HG03045 (cell line): ENCODE results near the gene CCDC160.
"Not testable (repeated sequence)": the region's sequence is repeated elsewhere in the genome, so short reads cannot be mapped to it uniquely, and the experiment has no call there.

Experiments
- ATAC-seq: cut with Tn5 transposase; IDR thresholded peaks from one replicate; pipeline ENCODE4 v1.9.1; 2021; ENCODE audit warnings: mild to moderate bottlenecking, moderate library complexity; ENCODE audit not compliant: unreplicated experiment

Gene CCDC160

DNA sequence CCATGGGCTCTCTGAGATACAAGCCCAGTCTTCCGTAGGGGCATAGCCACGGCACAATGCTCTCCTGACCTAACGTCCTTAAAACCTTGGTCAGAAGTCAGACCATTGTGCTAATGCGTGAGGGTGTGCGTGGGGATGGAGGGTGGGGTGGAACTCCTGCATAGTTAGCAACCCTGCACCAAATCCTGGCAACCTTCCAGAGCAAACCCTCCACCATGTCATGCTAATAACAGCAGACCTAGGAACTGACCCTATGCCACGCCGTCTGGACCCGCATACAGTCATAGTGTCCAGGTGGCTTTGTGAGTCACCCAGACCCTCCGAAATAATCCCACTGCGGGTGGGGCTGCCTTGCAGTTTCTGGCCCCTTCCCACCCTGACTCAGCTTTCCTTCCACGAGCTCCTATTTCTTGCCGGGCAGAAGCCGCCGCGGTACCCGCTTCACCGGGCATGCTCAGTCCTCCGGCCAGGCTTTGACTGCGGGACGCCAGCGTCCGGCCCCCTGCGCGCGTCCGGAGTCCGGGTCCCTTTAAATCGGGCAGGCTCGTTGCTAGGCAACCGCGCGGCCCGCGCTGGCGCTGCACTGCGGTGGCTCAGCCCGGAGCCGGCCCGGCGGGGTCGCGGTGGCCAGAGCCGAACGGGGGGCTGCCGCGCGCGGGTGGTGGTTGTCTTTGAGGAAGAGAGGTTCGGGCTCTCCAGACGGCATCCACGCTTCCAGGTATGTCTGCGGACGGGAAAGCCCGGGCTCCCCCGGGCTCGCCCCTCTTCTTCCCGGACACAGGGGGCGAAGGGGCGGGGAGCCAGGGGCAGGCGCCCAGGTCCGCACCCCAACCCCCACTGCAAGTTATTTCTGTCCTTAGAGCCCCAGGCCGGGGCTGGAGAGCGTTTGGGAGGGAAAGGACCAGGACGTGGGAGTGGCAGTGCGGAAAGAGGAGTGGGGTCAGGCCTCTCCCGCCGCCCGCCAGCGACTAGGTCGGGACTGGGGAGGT lies at the start of gene CCDC160:
Gene CCDC160 (plus strand): TSS at position 557 of the 989 bp plus-strand sequence. CDS start 7,619 bp downstream, outside the sequence.
- no peak for ATAC-seq

DNA sequence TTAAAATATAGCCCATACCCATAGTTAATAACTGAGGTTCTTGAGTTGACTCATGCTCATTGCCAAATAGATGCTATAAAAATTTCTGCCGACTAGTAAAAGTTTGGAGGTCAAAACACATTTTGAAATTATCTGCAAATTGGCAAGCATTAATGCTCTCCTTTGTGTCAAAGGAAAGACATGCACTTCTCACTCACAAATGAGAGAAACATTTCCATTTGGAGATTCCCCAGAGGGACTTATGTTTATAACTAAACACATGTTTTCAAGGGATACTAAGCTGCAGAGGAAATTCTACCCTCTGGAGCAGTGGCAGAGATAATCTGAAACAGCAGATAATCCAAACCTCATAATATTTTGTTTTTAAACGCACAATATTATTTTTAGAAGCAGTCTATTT lies 45.7 kb upstream of the CCDC160 start:
- ATAC-seq: no peak

DNA sequence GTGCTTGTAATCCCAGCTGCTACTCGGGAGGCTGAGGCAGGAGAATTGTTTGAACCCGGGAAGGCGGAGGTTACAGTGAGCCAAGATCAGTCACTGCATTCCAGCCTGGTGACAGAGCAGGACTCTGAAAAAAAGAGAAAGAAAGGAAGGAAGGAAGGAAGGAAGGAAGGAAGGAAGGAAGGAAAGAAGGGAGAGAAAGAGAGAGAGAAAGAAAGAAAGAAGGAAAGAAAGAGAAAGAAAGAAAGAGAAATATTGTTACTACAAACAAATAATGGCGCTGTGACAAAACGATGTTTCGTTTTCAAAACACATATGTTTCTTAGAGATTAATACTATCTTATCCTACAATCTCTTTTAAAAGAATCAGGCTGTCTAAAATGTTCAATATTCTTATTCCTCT lies 42.1 kb upstream of the CCDC160 start:
- ATAC-seq: no peak

- no peak for ATAC-seq
Observed at GRCh38 chrX:134202561-134202960, 34.4 kb upstream of the CCDC160 start.

GRCh38 chrX:134206221-134206620 lies 30.8 kb upstream of the CCDC160 start:
- ATAC-seq: no peak

- no peak for ATAC-seq
Observed at GRCh38 chrX:134210465-134210864, 26.5 kb upstream of the CCDC160 start.

DNA sequence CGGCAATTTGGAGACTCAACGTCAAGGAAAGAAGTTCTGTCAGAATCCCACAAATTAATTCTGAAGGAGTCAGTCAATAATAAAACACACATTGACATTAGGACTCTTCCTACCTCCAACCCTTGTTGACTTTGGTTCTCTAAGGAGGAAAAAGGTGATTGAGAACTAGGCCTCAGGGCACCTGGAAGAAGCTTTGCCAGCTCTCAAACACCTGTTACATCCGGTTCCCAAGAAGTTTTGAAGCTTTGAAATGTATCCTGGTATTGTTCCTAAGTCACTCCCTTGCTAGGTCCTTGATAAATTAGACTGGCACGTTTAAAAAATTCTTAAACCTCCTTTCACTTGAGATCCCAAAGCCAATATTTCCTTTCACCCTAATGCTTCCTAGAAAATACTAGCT lies 1.7 kb upstream of the CCDC160 start:
- ATAC-seq: no peak

DNA sequence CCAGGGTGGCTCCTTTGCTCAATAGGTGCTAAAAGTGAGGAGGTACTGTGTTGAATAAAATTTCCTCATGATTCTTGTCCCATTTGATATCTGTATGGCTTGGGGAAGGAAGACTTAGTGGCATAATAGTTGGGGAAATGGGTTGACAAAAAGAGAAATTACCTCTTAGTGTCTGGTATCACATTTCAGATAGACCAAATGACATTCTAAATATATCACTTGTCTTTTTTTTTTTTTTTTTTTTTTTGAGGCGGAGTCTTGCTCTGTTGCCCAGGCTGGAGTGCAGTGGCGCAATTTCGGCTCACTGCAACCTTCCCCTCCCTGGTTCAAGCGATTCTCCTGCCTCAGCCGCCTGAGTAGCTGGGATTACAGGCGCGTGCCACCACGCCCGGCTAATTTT lies 1.2 kb downstream of the CCDC160 start:
- not testable (repeated sequence) for ATAC-seq

DNA sequence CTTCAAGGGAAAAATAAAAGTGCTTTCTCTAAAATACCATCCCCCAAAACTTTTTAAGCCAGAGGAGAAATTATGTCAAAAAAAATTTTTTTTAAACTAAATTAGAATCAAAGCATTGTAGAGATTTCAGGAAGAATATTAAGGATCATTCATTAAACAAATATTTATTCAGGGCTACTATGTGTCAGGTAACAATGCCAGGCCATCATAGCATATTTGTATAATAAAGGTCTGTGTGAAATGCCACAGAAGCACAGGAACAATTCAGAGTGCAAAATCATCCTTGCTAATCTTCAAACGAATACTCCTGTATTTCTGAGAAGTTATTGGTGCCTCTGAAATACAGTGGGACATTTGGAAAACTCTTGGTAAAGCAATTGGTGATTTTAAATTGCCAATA lies 2.0 kb downstream of the CCDC160 start:
- no peak for ATAC-seq

DNA sequence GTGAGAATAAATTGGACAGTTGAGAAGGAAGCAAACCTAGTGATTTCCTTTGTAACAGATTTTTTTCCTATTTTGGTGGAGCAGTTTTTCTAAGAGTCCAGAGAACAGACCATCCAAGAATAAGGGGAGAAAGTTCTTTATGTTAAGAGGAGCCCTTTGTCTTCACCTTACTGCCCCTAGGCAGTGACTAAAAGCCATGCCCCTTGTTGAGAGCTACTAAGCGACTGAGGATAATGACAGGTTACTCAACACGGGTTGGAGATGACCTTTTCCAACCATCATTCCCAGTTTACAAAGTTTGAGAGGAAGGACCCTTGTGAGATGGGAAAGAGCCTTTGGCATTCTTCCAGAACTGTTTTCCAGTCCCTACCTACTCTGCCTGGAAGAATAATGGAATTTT lies 3.2 kb downstream of the CCDC160 start:
- ATAC-seq: no peak

GRCh38 chrX:134241960-134242619 lies 5.1 kb downstream of the CCDC160 start:
- no peak for ATAC-seq

DNA sequence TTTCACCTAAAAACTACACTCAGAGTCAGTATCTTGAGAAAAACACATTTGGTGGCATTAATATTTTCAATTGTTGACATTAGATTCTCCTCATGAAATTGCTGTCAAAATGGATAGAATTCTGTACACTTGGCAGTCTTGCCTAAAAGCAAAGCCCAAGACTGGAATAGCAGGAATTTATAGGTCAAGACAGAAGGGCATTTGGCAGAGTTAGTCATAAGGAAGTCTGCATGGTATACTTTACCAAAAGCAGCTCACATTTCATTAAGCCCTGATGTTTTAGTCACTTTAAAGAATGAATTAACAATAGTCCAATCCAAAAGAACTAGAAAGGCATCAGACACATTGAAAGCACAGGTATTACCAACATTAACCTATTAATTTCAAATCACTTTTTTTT lies 7.1 kb downstream of the CCDC160 start:
- ATAC-seq: no peak

DNA sequence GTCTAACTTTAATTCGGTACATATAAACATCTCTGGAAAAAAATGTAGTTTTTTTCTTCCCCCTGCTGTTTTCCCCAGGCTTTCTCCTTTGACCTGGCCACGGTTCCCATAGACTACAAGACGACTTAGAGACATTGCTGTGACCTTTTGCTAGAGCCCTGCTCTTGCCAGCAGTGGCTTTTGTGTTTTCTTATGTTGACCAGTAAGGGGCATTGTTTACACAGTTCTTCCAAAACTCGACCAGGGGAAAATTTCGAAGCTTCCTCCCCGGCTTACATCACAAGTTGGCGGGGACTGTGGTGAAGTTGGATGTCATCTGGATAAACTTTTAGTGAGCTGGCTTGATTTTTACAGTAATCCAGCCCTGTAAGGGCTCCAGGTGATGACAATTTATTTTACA lies 9.3 kb downstream of the CCDC160 start:
- no peak for ATAC-seq

DNA sequence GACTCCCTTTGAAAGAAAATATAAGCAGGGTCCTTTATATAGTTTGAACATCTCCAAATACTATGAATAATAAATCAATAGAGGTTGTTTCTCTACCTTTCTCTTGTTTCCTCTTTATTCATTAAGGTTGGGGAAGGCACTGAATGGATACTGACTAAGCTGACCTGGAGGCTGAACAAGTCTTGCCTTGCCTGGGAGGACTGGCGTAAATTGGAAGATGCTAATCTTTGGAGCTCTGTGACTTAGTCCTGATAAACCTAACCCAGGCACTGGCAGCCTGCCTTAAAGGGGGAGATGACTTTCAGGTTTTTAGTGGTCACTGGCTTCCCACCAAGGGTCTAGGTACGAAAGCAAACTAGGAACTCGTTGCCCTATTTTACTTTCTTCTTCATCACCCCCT lies 10.5 kb downstream of the CCDC160 start:
- ATAC-seq: no peak

GRCh38 chrX:134249241-134249640 lies 12.3 kb downstream of the CCDC160 start:
- no peak for ATAC-seq

DNA sequence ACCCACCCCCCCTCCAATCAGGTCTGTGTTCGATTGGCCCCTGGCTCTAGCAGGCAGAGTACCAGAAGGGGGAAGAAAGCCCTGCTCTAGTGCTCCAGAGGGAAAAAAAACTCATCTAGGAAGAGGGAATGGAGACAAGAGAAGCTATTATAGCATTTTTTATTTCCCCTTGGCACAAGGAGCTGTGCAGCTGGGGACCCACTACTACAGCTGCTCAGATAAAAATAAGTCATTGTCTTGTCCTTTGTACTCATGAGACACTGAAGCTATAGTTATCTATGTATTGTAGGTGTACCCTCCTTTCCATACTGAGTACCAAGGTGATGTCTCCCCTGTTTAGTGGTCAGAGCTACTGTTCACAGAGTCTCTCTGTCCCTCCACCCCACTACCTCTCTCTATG lies 14.3 kb downstream of the CCDC160 start:
- ATAC-seq: no peak

- no peak for ATAC-seq
Observed at GRCh38 chrX:134254511-134254910, 17.5 kb downstream of the CCDC160 start.

DNA sequence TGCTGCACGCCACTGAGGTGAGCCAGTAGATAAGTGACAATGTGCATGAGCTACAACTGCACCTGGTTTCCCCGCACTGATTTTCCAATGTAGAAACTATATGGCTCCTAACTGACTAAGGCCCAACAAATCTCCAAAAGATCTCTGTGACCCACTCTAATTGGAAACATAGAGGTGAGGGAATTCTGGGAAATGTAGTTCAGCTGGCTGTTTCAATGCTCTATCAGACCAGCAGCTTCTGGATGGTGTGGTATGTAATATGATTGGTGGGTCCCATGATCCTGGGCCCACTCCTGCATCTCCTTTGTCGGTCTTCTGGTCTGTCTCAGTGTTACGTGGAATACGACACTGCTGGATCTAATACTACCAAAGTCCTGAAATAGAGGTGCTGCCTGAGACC lies 18.6 kb downstream of the CCDC160 start:
- ATAC-seq: no peak

- no peak for ATAC-seq
Observed at GRCh38 chrX:134256684-134257083, 19.7 kb downstream of the CCDC160 start.

GRCh38 chrX:134258202-134258601 lies 21.2 kb downstream of the CCDC160 start:
- ATAC-seq: no peak

DNA sequence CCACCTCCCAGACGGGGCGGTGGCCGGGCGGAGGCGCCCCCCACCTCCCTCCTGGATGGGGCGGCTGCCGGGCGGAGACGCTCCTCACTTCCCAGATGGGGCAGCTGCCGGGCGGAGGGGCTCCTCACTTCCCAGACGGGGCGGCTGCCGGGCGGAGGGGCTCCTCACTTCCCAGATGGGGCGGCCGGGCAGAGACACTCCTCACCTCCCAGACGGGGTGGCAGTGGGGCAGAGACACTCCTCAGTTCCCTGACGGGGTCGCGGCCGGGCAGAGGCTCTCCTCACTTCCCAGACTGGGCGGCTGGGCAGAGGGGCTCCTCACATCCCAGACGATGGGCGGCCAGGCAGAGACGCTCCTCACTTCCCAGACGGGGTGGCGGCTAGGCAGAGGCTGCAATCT lies 49.0 kb downstream of the CCDC160 start:
- ATAC-seq: not testable (repeated sequence)

GRCh38 chrX:134287346-134287745 lies 50.4 kb downstream of the CCDC160 start:
- ATAC-seq: no peak
